Measurements from ENCODE around the gene CDH4.

The CDH4 gene

GRCh38 chr20:61366914-61367313 lies 114.9 kb downstream of the CDH4 start:
- TF ChIP-seq SP7 (tag by site-specific recombination; IDR thresholded peaks at IDR 0.05) (no peak), ZNF549 (tag by site-specific recombination; IDR thresholded peaks at IDR 0.05) (no peak), ATF2 (tag by site-specific recombination; IDR thresholded peaks at IDR 0.05; ENCODE audit: low read depth) (no peak), ZNF133 (tag by site-specific recombination; IDR thresholded peaks at IDR 0.05) (no peak), PRDM4 (tag by site-specific recombination; IDR thresholded peaks at IDR 0.05) (no peak), HOXD13 (CRISPR knock-in tag; IDR thresholded peaks at IDR 0.05; ENCODE audit: borderline replicate concordance) (no peak), BCL11A (tag by site-specific recombination; IDR thresholded peaks at IDR 0.05; ENCODE audit: low read depth) (no peak)
- H3K4me3 ChIP-seq (ENCODE audit: low read depth, low read length), result no peak overlapping the region
- no peak overlapping the region for H3K27ac ChIP-seq (ENCODE audit: extremely low read depth, low read depth, low read length)
- no peaks in the 10 kb centered on the region for H3K4me1 ChIP-seq (ENCODE audit: control insufficient read depth, insufficient read depth, low read length)
- no peaks in the 10 kb centered on the region for H3K36me3 ChIP-seq (ENCODE audit: control insufficient read depth in 2 of 2, insufficient read depth in 1 of 2, low read length in 2 of 2)
- CTCF ChIA-PET, result no interaction called here
- no peaks in the 10 kb centered on the region for H3K9me3 ChIP-seq (ENCODE audit: control insufficient read depth, insufficient read depth, low read depth, low read length)
- POLR2A ChIA-PET, result no interaction called here

- H3K27ac ChIP-seq (ENCODE audit: extremely low read depth, low read depth, low read length), result no peak overlapping the region
- H3K9me3 ChIP-seq (ENCODE audit: control insufficient read depth, insufficient read depth, low read depth, low read length), result no peaks in the 10 kb centered on the region
- ChIA-PET POLR2A (no interaction called here), CTCF (no interaction called here)
- H3K36me3 ChIP-seq (ENCODE audit: control insufficient read depth in 2 of 2, insufficient read depth in 1 of 2, low read length in 2 of 2), result no peaks in the 10 kb centered on the region
- no peaks in the 10 kb centered on the region for H3K4me1 ChIP-seq (ENCODE audit: control insufficient read depth, insufficient read depth, low read length)
- no peak overlapping the region for H3K4me3 ChIP-seq (ENCODE audit: low read depth, low read length)
- TF ChIP-seq ZFP41 (tag by site-specific recombination; IDR thresholded peaks at IDR 0.05; ENCODE audit: borderline replicate concordance) (no peak), ZSCAN4 (tag by site-specific recombination; IDR thresholded peaks at IDR 0.05) (no peak), ZNF529 (tag by site-specific recombination; IDR thresholded peaks at IDR 0.05; ENCODE audit: insufficient replicate concordance) (no peak)
Measured at GRCh38 chr20:61369731-61370520, 117.9 kb downstream of the CDH4 start.

GRCh38 chr20:61370841-61371303 lies 118.8 kb downstream of the CDH4 start:
- H3K27ac ChIP-seq (ENCODE audit: extremely low read depth, low read depth, low read length), result no peak overlapping the region
- H3K9me3 ChIP-seq (ENCODE audit: control insufficient read depth, insufficient read depth, low read depth, low read length), result no peaks in the 10 kb centered on the region
- no peak for TF ChIP-seq ZNF175 (tag by site-specific recombination; IDR thresholded peaks at IDR 0.05)
- no peak for TF ChIP-seq ZNF146 (tag by site-specific recombination; IDR thresholded peaks at IDR 0.05)
- no peak for TF ChIP-seq ZNF341 (tag by site-specific recombination; IDR thresholded peaks at IDR 0.05; ENCODE audit: low read depth)
- TF ChIP-seq ZNF514 (tag by site-specific recombination; IDR thresholded peaks at IDR 0.05), result no peak
- TF ChIP-seq ZNF623 (tag by site-specific recombination; IDR thresholded peaks at IDR 0.05), result no peak
- TF ChIP-seq ZNF624 (tag by site-specific recombination; IDR thresholded peaks at IDR 0.05), result no peak
- TF ChIP-seq ELK4 (IDR thresholded peaks at IDR 0.05; ENCODE audit: borderline replicate concordance, low read depth, low read length), result no peak
- TF ChIP-seq ZNF274 (IDR thresholded peaks at IDR 0.05; ENCODE audit: low read length), result no peak
- TF ChIP-seq ZNF274 (tag by site-specific recombination; IDR thresholded peaks at IDR 0.05; ENCODE audit: borderline replicate concordance), result no peak
- TF ChIP-seq ZNF776 (tag by site-specific recombination; IDR thresholded peaks at IDR 0.05; ENCODE audit: borderline replicate concordance), result no peak
- TF ChIP-seq ZNF560 (tag by site-specific recombination; IDR thresholded peaks at IDR 0.05; ENCODE audit: borderline replicate concordance), result no peak
- TF ChIP-seq ZNF311 (tag by site-specific recombination; IDR thresholded peaks at IDR 0.05; ENCODE audit: borderline replicate concordance), result no peak
- no peaks in the 10 kb centered on the region for H3K4me1 ChIP-seq (ENCODE audit: control insufficient read depth, insufficient read depth, low read length)
- ChIA-PET CTCF (no interaction called here), POLR2A (no interaction called here)
- H3K4me3 ChIP-seq (ENCODE audit: low read depth, low read length), result no peak overlapping the region
- no peaks in the 10 kb centered on the region for H3K36me3 ChIP-seq (ENCODE audit: control insufficient read depth in 2 of 2, insufficient read depth in 1 of 2, low read length in 2 of 2)
